Memory B cell (primary cell): ENCODE measurements around the gene MEP1B.

Experiments used
- ATAC-seq: fragments of 150-1000 bp; cut with Tn5 transposase; 2 replicates; pipeline ENCODE4 v1.10.0; 2021; ENCODE audit warnings: low read depth, mild to moderate bottlenecking, moderate library complexity
- DNase-seq, 2 donors: peaks; one replicate each; pipeline ENCODE4 v3.0.0; 2022; ENCODE audit warnings: low spot score in 2 of 2
- H3K27ac Mint-ChIP-seq: one replicate; pipeline ENCODE4 v1.8.0; 2022; ENCODE audit warnings: mild to moderate bottlenecking, moderate library complexity, mixed read lengths
- H3K27me3 Mint-ChIP-seq: one replicate; pipeline ENCODE4 v1.8.0; 2022; ENCODE audit warnings: mixed read lengths
- H3K36me3 Mint-ChIP-seq: one replicate; pipeline ENCODE4 v1.8.0; 2022; ENCODE audit warnings: mild to moderate bottlenecking, mixed read lengths
- H3K4me1 Mint-ChIP-seq: one replicate; pipeline ENCODE4 v1.8.0; 2022; ENCODE audit warnings: mixed read lengths
- H3K4me3 Mint-ChIP-seq: one replicate; pipeline ENCODE4 v1.8.0; 2022; ENCODE audit warnings: mild to moderate bottlenecking, moderate library complexity, mixed read lengths
- H3K9me3 Mint-ChIP-seq: one replicate; pipeline ENCODE4 v1.8.0; 2022; ENCODE audit warnings: mixed read lengths

The MEP1B gene

DNA sequence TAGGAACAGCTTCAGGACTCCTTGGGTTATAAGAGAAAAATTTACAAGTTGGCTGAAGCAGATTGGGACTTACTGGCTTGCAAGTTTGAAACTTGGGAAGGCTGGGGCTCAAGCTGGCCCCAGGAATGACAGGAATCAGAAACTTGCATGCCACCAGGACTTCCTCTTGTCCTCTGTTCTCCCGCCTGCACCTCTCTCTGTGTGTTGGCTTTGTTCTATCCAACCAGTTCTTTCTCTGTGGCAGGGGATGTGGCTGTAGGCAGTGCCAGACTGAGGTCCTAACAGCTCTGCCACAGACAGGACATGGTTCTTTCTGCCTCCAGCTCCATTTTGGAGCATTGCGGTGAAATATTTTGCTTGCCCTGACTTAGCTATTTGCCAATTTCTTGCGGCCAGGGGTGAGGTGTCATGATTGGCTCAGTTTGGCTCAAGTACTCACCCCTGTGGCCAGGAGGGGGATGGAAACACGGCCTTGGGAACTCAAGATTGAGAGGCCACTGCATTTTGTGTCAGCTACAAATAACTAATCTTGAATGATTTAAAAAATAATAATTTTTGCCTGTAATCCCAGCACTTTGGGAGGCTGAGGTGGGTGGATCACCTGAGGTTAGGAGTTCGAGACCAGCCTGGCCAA, 48.9 kb downstream of the MEP1B start:
- H3K4me3 Mint-ChIP-seq, result no peak overlapping the region

DNA sequence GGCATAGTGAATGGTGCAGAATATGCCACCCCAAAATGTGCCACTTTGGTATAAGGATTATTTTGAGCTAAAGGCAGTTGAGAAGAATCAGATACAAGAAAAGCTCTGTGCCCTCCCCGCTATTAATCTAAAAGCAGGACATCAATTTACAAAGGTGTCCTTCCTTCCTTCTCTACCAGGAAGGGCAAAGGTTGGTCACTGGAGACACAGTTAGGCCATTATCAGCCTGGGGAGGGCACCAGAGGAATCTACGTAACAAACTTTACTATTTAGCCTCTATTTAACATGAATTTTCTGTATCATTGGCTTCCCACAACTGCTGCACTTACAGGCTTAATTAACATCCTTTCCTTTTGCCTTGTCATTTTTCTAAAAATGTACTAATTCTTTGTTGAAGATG, 52.6 kb downstream of the MEP1B start:
- DNase-seq (no peak), ATAC-seq (no peak)
- Mint-ChIP-seq H3K27ac (no peak overlapping the region), H3K4me1 (no peaks in the 10 kb centered on the region), H3K9me3 (no peaks in the 10 kb centered on the region), H3K4me3 (no peak overlapping the region), H3K27me3 (peaks cover 1% of the 10 kb centered on the region), H3K36me3 (no peaks in the 10 kb centered on the region)

More for the DNA sequence above, 48.9 kb downstream of the MEP1B start:
- DNase-seq (no peak), ATAC-seq (no peak)
- Mint-ChIP-seq H3K4me1 (no peaks in the 10 kb centered on the region), H3K27me3 (peaks cover 3% of the 10 kb centered on the region), H3K9me3 (peaks cover 1% of the 10 kb centered on the region), H3K36me3 (peaks cover 1% of the 10 kb centered on the region), H3K27ac (no peak overlapping the region)

DNA sequence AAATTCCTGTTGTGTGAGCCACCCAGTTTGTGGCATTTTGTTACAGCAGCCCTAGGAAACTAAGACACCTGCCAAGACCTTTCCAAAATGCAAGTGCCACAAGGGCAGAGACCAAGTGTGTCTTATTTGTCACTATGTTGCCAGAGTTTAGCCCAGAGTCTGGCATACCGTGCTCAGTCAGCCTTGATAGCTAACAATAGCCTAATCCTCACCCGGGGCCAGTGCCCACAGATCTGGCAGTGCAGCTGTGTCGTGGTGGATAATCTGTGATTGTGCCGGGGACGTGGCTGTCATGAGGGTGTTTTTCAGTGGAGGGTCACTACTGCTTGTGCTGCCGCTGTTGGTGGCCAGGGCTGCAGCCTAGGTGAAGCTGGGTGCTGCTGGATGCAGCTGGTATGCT, 53.5 kb downstream of the MEP1B start:
- Mint-ChIP-seq H3K4me3 (no peak overlapping the region), H3K27me3 (no peaks in the 10 kb centered on the region), H3K27ac (no peak overlapping the region), H3K9me3 (no peaks in the 10 kb centered on the region), H3K4me1 (no peaks in the 10 kb centered on the region), H3K36me3 (no peaks in the 10 kb centered on the region)
- ATAC-seq, result no peak
- no peak for DNase-seq

DNA sequence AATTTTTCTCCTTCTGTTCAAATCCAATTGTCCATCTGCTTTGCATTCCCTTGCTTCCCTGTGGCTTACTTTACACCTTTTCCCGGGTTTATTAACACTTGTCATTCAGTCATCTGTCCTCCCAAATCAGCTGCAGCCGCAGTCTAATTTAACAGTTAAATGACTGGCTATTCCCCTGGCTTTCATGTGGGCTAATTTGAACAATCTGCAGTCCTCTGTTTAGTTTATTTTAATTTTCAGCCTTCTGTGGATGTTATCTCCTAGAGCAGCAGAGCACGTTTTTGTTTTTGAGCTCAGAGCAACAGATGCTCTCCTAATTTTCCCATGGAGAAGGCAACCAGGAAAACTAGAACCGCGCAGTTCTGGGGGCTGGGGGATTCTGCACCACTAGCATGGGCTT, 55.0 kb downstream of the MEP1B start:
- H3K27me3 Mint-ChIP-seq, result peaks cover 5% of the 10 kb centered on the region
- H3K27ac Mint-ChIP-seq, result no peak overlapping the region
- DNase-seq, result no peak
- H3K4me3 Mint-ChIP-seq, result no peak overlapping the region
- ATAC-seq, result no peak
- no peaks in the 10 kb centered on the region for H3K4me1 Mint-ChIP-seq
- no peaks in the 10 kb centered on the region for H3K9me3 Mint-ChIP-seq
- no peaks in the 10 kb centered on the region for H3K36me3 Mint-ChIP-seq

GRCh38 chr18:32249147-32249929, 59.5 kb downstream of the MEP1B start:
- Mint-ChIP-seq H3K36me3 (no peaks in the 10 kb centered on the region), H3K4me3 (no peak overlapping the region), H3K4me1 (no peaks in the 10 kb centered on the region), H3K9me3 (no peaks in the 10 kb centered on the region), H3K27ac (no peak overlapping the region), H3K27me3 (peaks cover 17% of the 10 kb centered on the region)
- ATAC-seq (no peak), DNase-seq (no peak)

DNA sequence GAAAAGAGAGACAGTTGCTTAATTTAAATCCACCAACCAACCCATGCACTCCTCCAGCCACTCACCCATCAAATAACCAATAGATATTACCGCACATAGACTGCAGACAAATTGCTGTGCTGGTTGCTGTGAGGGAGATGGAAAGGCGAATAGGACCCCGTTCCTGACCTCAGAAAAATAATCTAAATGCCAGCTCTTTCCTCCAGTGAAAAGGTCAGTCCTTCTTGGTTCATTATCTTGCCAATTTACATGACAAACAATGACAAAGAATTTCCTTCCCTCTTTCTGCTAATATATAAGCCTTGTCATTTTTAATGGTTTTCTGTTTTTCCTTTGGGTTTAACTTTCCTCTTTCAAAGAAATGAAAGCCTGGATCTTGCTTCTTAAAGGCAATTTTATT, 61.6 kb downstream of the MEP1B start:
- H3K27ac Mint-ChIP-seq, result no peak overlapping the region
- ATAC-seq (no peak), DNase-seq (no peak)
- peaks cover 20% of the 10 kb centered on the region for H3K27me3 Mint-ChIP-seq
- H3K4me1 Mint-ChIP-seq, result no peaks in the 10 kb centered on the region
- no peaks in the 10 kb centered on the region for H3K9me3 Mint-ChIP-seq
- H3K4me3 Mint-ChIP-seq, result no peak overlapping the region
- no peaks in the 10 kb centered on the region for H3K36me3 Mint-ChIP-seq

GRCh38 chr18:32252141-32252860, 62.5 kb downstream of the MEP1B start:
- no peaks in the 10 kb centered on the region for H3K36me3 Mint-ChIP-seq
- H3K4me1 Mint-ChIP-seq, result no peaks in the 10 kb centered on the region
- H3K27ac Mint-ChIP-seq, result no peak overlapping the region
- H3K4me3 Mint-ChIP-seq, result no peak overlapping the region
- no peaks in the 10 kb centered on the region for H3K9me3 Mint-ChIP-seq
- ATAC-seq, result no peak
- no peak for DNase-seq
- peaks cover 23% of the 10 kb centered on the region for H3K27me3 Mint-ChIP-seq

- Mint-ChIP-seq H3K4me3 (no peak overlapping the region), H3K4me1 (peaks cover 3% of the 10 kb centered on the region), H3K36me3 (no peaks in the 10 kb centered on the region), H3K27ac (no peak overlapping the region), H3K9me3 (no peaks in the 10 kb centered on the region), H3K27me3 (peaks cover 20% of the 10 kb centered on the region)
- DNase-seq, result no peak
- no peak for ATAC-seq
Observed at GRCh38 chr18:32255570-32255969, 65.7 kb downstream of the MEP1B start.

GRCh38 chr18:32257084-32257785, 67.4 kb downstream of the MEP1B start:
- peaks cover 17% of the 10 kb centered on the region for H3K27me3 Mint-ChIP-seq
- H3K27ac Mint-ChIP-seq, result no peak overlapping the region
- no peak overlapping the region for H3K4me3 Mint-ChIP-seq
- H3K36me3 Mint-ChIP-seq, result no peaks in the 10 kb centered on the region
- no peak for DNase-seq
- ATAC-seq, result no peak
- peaks cover 3% of the 10 kb centered on the region for H3K4me1 Mint-ChIP-seq
- H3K9me3 Mint-ChIP-seq, result no peaks in the 10 kb centered on the region

GRCh38 chr18:32258148-32258547, 68.3 kb downstream of the MEP1B start:
- H3K27ac Mint-ChIP-seq, result no peak overlapping the region
- H3K4me1 Mint-ChIP-seq, result peaks cover 3% of the 10 kb centered on the region
- H3K27me3 Mint-ChIP-seq, result peaks cover 12% of the 10 kb centered on the region

GRCh38 chr18:32258558-32259204, 68.8 kb downstream of the MEP1B start:
- DNase-seq, result no peak
- no peaks in the 10 kb centered on the region for H3K9me3 Mint-ChIP-seq
- peaks cover 3% of the 10 kb centered on the region for H3K4me1 Mint-ChIP-seq
- no peak overlapping the region for H3K4me3 Mint-ChIP-seq
- no peak for ATAC-seq
- H3K27me3 Mint-ChIP-seq, result peaks cover 11% of the 10 kb centered on the region
- no peak overlapping the region for H3K27ac Mint-ChIP-seq
- H3K36me3 Mint-ChIP-seq, result no peaks in the 10 kb centered on the region

More at GRCh38 chr18:32258148-32258547, 68.3 kb downstream of the MEP1B start:
- Mint-ChIP-seq H3K36me3 (no peaks in the 10 kb centered on the region), H3K4me3 (no peak overlapping the region), H3K9me3 (no peaks in the 10 kb centered on the region)
- DNase-seq, result no peak
- ATAC-seq, result no peak

DNA sequence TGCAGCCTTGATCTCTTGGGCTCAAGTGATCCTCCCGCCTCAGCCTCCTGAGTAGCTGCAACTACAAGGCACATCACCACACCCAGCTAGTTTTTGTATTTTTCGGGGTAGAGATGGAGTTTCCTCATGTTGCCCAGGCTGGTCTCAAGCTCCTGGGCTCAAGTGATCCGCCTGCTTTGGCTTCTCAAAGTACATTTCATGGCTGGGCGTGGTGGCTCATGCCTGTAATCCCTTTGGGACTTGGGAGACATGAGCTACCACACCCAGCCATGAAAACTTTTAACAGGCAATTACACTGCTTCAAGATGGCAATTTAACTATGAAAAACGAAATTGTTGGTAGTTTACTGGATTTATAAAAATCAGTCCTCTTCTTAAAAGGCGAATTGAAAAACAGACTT, 69.7 kb downstream of the MEP1B start:
- Mint-ChIP-seq H3K27ac (no peak overlapping the region), H3K4me3 (no peak overlapping the region), H3K36me3 (no peaks in the 10 kb centered on the region), H3K27me3 (peaks cover 9% of the 10 kb centered on the region), H3K9me3 (no peaks in the 10 kb centered on the region), H3K4me1 (peaks cover 3% of the 10 kb centered on the region)
- DNase-seq (no peak), ATAC-seq (no peak)

DNA sequence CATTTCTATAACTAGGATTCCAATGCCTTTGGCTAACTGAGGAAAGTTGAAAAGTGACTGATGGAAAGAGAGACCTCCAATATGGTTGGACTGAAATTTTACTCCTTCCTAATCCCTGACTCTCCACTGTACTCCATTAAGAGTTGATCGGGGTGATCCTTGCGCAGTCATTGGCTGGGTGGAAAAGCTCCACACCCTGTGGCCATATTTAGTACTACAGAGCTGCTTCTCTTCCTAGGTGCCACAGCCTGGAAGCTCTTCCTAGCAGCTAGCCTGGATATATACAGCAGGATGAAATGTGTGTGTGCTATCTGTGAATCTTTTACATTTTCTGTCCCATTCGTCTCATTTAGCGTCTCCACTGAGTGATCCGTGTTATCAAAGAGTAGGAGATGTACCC, 71.2 kb downstream of the MEP1B start:
- H3K4me3 Mint-ChIP-seq, result no peak overlapping the region
- no peak for DNase-seq
- H3K27ac Mint-ChIP-seq, result no peak overlapping the region
- peaks cover 3% of the 10 kb centered on the region for H3K4me1 Mint-ChIP-seq
- no peaks in the 10 kb centered on the region for H3K9me3 Mint-ChIP-seq
- H3K27me3 Mint-ChIP-seq, result peaks cover 7% of the 10 kb centered on the region
- no peaks in the 10 kb centered on the region for H3K36me3 Mint-ChIP-seq
- ATAC-seq, result no peak
